Gastroesophageal sphincter (tissue), 4 donors: ENCODE results near the gene C6orf89. TPM values are rescaled to one million over a fixed set of nuclear protein-coding genes. Genes with fewer than 3 reads are reported as not detected.

Experiments used
- ATAC-seq: fragments of 150-250 bp; one replicate; pipeline ENCODE4 v1.9.1; 2016; ENCODE audit warnings: mild to moderate bottlenecking, moderate library complexity
- H3K27ac ChIP-seq, 4 donors: fragments of 200-600 bp; sonication (generic) in 3 of 4; 1 replicate in 3 of 4; 2 replicates in 1 of 4; pipeline ENCODE4 v1.5.1; 2016 to 2019
- H3K27me3 ChIP-seq: fragments of 200-600 bp; sonication (generic); one replicate; pipeline ENCODE4 v1.5.1; 2019
- H3K36me3 ChIP-seq, 2 donors: fragments of 200-600 bp; sonication (generic); one replicate each; pipeline ENCODE4 v1.5.1; 2019; ENCODE audit warnings: control low read depth in 1 of 2
- H3K4me1 ChIP-seq, 3 donors: fragments of 200-600 bp; sonication (generic); 1 replicate in 2 of 3; 2 replicates in 1 of 3; pipeline ENCODE4 v1.5.1; 2016 to 2019; ENCODE audit warnings: control low read depth in 2 of 3
- H3K4me3 ChIP-seq, 2 donors: fragments of 200-600 bp; sonication (generic); one replicate each; pipeline ENCODE4 v1.5.1; 2019; ENCODE audit warnings: mild to moderate bottlenecking in 1 of 2, moderate library complexity in 1 of 2
- H3K9me3 ChIP-seq, 3 donors: fragments of 200-600 bp; sonication (generic); one replicate each; pipeline ENCODE4 v1.5.1; 2017 to 2019; ENCODE audit warnings: control low read depth in 2 of 3
- EP300 ChIP-seq: sonication (generic); formaldehyde crosslinking; IDR thresholded peaks from one replicate; pipeline ENCODE4 v1.6.1; 2017; ENCODE audit warnings: antibody characterized with exemption, mild to moderate bottlenecking
- POLR2A ChIP-seq, 2 donors: fragments of 450-650 bp; IDR thresholded peaks; one replicate each; pipeline ENCODE4 v1.6.1; 2017; ENCODE audit warnings: antibody characterized with exemption in 2 of 2, mild to moderate bottlenecking in 2 of 2, moderate library complexity in 1 of 2
- POLR2AphosphoS5 ChIP-seq: sonication (generic); formaldehyde crosslinking; IDR thresholded peaks from one replicate; pipeline ENCODE4 v1.6.1; 2017; ENCODE audit warnings: antibody characterized with exemption
- WGBS, 2 donors: methylation state at CpG; one replicate each; pipeline ENCODE4 v1.1.5; 2018; ENCODE audit warnings: low coverage in 1 of 2; 5-methylcytosine and 5-hydroxymethylcytosine counted together
- total RNA-seq, 4 donors: library from RNA; depleted of rRNA; stranded (reverse); fragments of >200 nt; gene quantifications; one replicate each; pipeline ENCODE4 v1.1.0, GENCODE V29; 2016
- TF ChIP-seq, protein P1 (sequence below), 4 experiments: fragments of 200-600 bp in 2 of 4; fragments of 450-650 bp in 2 of 4; sonication (generic) in 1 of 4; IDR thresholded peaks; one replicate each; pipeline ENCODE4 v1.5.1; 2017 to 2019; ENCODE audit warnings: antibody characterized with exemption in 4 of 4, mild to moderate bottlenecking in 2 of 4, moderate library complexity in 2 of 4

C6orf89 gene
- total RNA-seq, 4 donors from 2014 or later = 62.1 to 73.8 (median 69.8) TPM

- TF ChIP-seq, protein P1, sequence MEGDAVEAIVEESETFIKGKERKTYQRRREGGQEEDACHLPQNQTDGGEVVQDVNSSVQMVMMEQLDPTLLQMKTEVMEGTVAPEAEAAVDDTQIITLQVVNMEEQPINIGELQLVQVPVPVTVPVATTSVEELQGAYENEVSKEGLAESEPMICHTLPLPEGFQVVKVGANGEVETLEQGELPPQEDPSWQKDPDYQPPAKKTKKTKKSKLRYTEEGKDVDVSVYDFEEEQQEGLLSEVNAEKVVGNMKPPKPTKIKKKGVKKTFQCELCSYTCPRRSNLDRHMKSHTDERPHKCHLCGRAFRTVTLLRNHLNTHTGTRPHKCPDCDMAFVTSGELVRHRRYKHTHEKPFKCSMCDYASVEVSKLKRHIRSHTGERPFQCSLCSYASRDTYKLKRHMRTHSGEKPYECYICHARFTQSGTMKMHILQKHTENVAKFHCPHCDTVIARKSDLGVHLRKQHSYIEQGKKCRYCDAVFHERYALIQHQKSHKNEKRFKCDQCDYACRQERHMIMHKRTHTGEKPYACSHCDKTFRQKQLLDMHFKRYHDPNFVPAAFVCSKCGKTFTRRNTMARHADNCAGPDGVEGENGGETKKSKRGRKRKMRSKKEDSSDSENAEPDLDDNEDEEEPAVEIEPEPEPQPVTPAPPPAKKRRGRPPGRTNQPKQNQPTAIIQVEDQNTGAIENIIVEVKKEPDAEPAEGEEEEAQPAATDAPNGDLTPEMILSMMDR (IDR thresholded peaks at IDR 0.05) = no peak
- no peak for TF ChIP-seq POLR2AphosphoS5
- TF ChIP-seq EP300 = no peak
- no peak for TF ChIP-seq POLR2A (IDR thresholded peaks at IDR 0.05)
- Histone ChIP-seq H3K27ac (no peak overlapping the region), H3K4me3 (no peak overlapping the region), H3K27me3 (no peaks in the 10 kb centered on the region), H3K4me1 (no peaks in the 10 kb centered on the region), H3K9me3 (no peaks in the 10 kb centered on the region), H3K36me3 (no peaks in the 10 kb centered on the region)
- whole genome bisulfite sequencing, 2 donors = 78 to 100% methylated on average over 1 of the region's 1 CpG
- no peak for ATAC-seq
Measured at GRCh38 chr6:36953931-36954261, 68.1 kb downstream of the C6orf89 start.

DNA sequence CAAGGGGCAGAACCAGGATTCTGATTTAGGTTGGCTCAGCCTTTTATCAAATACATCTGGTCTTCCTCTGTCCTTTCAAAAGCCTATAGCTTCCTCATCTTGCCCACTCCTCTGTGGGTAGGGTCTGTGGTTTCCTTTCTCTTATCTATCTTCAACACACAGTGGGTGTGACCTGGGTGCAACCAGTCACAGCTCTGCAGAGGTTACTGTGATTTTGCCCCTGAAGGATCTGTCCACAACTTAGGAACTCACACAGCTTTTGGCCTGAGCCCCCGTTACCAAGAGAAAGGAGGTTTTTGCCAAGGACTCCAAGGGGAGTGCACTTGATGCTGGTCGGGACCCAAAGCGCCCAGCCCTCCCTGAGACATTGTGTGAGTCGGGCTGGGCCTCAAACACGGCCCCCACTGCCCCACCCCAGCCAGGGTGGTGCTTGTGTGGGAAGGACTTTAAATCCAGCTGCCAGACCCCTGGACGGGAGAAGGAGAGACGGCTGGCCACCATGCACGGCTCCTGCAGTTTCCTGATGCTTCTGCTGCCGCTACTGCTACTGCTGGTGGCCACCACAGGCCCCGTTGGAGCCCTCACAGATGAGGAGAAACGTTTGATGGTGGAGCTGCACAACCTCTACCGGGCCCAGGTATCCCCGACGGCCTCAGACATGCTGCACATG, 68.6 kb downstream of the C6orf89 start, which contains the start of gene PI16:
Gene PI16 (plus strand): TSS at position 477 of the 670 bp plus-strand sequence. CDS start 23 bp downstream, at position 500.
- TF ChIP-seq POLR2A (IDR thresholded peaks at IDR 0.05) (no peak), EP300 (no peak)
- no peaks in the 10 kb centered on the region for H3K27me3 ChIP-seq
- H3K4me1 ChIP-seq = no peaks in the 10 kb centered on the region
- peak within 1 kb of the TSS in 1 of 2 donors; percentile 36 for H3K4me3 ChIP-seq
- H3K36me3 ChIP-seq = no peaks in the 10 kb centered on the region
- WGBS, 2 donors = 49% methylated on average over 8 of the region's 14 CpGs; no CpG with 5 or more reads in 1 of the 2 donors
- no peaks in the 10 kb centered on the region for H3K9me3 ChIP-seq
- H3K27ac ChIP-seq = peak within 1 kb of the TSS in 3 of 4 donors; percentile 29 to 62 (median 49)
- peak; percentile 64 for ATAC-seq

DNA sequence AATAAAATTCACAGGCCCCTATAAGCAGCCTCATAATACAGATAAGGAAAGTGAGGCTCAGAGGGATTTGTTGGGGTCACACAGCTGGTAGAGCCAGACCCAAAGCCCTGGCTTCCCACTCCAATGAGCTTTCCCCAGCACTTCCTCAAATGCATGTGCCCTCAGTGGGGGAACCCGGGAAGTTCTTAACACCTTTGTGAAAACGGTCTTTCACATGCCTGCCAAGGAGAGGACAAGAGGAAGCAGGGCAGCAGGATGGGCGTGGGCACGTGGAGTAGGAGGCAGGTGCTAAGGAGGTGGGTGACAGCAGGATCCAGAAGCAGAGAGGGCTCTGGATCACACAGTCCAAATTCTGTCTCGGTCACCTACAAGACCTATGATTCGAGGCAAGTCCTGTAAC, 69.4 kb downstream of the C6orf89 start:
- 48 to 57% methylated on average over 5 to 6 of the region's 6 CpGs for WGBS, 2 donors

GRCh38 chr6:36955671-36956445, 70.1 kb downstream of the C6orf89 start:
- peak overlapping the region in 2 of 4 donors; percentile 49 to 62 for H3K27ac ChIP-seq
- TF ChIP-seq EP300 = no peak
- TF ChIP-seq, protein P1 (IDR thresholded peaks at IDR 0.05) = no peak
- TF ChIP-seq POLR2AphosphoS5 = no peak
- no peak for TF ChIP-seq POLR2A (IDR thresholded peaks at IDR 0.05)
- peaks cover 0 to 6% (median 0%) of the 10 kb centered on the region in 3 donors for H3K4me1 ChIP-seq
- H3K27me3 ChIP-seq = no peaks in the 10 kb centered on the region
- no peaks in the 10 kb centered on the region for H3K9me3 ChIP-seq
- WGBS, 2 donors = 64 to 80% methylated on average over 1 to 3 of the region's 9 CpGs
- H3K4me3 ChIP-seq = peak overlapping the region in 1 of 2 donors; percentile 36
- no peak for ATAC-seq
- H3K36me3 ChIP-seq = no peaks in the 10 kb centered on the region

More for the DNA sequence above, 69.4 kb downstream of the C6orf89 start:
- ATAC-seq = no peak
- Histone ChIP-seq H3K36me3 (no peaks in the 10 kb centered on the region), H3K27me3 (no peaks in the 10 kb centered on the region), H3K9me3 (no peaks in the 10 kb centered on the region), H3K4me1 (no peaks in the 10 kb centered on the region), H3K27ac (peak overlapping the region in 2 of 4 donors; percentile 24 to 29), H3K4me3 (peak overlapping the region in 1 of 2 donors; percentile 36)
- TF ChIP-seq POLR2AphosphoS5 (no peak), EP300 (no peak), POLR2A (IDR thresholded peaks at IDR 0.05) (no peak)
- TF ChIP-seq, protein P1 (IDR thresholded peaks at IDR 0.05) = no peak

- H3K4me1 ChIP-seq = peaks cover 0 to 6% (median 0%) of the 10 kb centered on the region in 3 donors
- H3K9me3 ChIP-seq = no peaks in the 10 kb centered on the region
- peak overlapping the region in 2 of 4 donors; percentile 49 to 62 for H3K27ac ChIP-seq
- no peaks in the 10 kb centered on the region for H3K27me3 ChIP-seq
- TF ChIP-seq POLR2A (IDR thresholded peaks at IDR 0.05) (no peak), EP300 (no peak), POLR2AphosphoS5 (no peak)
- TF ChIP-seq, protein P1 (IDR thresholded peaks at IDR 0.05) = no peak
- peak overlapping the region in 1 of 2 donors; percentile 36 for H3K4me3 ChIP-seq
- H3K36me3 ChIP-seq = no peaks in the 10 kb centered on the region
- no peak for ATAC-seq
Measured at GRCh38 chr6:36956446-36956820, 70.7 kb downstream of the C6orf89 start.
